ENCODE data around the gene LEMD2. TPM values are rescaled to one million over a fixed set of nuclear protein-coding genes. Genes with fewer than 3 reads are reported as not detected.

LEMD2 gene
- total and polyA plus RNA-seq, 2 of the 4 experiments (the other 2 are of a cell fraction), result 26.5 to 43.6 TPM

DNA sequence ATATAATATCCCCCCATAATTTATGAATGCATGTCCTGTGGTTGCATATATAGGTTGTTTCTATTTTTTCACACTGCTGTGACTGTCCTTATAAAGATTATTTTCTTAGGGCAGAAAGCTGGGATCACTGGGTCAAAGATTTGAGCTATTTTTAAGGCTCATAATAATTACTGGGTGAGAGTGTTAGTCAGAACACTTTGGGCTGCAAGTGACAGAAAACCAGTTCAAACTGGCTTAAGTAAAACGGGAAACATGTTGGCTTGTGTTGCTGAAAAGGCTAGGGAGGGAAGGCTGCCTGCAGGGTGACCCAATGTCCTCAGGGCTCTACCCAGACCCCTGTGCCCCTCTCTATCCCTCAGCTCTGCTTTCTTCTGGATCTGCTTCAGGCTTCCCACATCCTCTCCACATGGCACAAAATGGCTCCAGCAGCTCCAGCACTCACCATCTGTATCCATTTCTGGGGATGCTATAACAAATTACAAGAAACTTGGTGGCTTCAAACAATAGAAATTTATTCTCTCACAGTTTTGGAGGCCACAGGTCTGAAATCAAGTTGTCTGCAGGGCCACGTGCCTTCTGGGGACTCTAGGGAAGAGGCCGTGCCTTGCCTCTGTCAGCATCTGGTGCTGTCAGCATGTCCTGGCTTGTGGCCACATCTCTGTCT lies 48.0 kb upstream of the LEMD2 start:
- ChIA-PET POLR2A (ENCODE audit: unreplicated experiment) (no interaction called here), CTCF (interaction anchor here (1.4 kb wide), 1 partner anchor 9 kb away, joined by 4 read pairs; no protein-coding TSS in a partner anchor)
- BruUV-seq (replicated peaks), result no TSS peak
- Histone ChIP-seq H4K8ac (ENCODE audit: low read depth in 2 of 2, low read length in 2 of 2) (no peak overlapping the region), H3K4ac (ENCODE audit: low read depth, low read length) (no peak overlapping the region; the same call in 1 of the 2 replicates), H3K4me2 (ENCODE audit: low read depth, low read length) (no peak overlapping the region), H3K9ac (ENCODE audit: low read depth, low read length) (no peak overlapping the region), H3K79me1 (ENCODE audit: low read depth in 1 of 2, low read length in 2 of 2) (peaks cover 0 to 14% of the 10 kb centered on the region in 2 experiments; a peak in 1 of 4 replicates), H3K36me3 (ENCODE audit: control insufficient read depth, insufficient read depth, low read length) (no peaks in the 10 kb centered on the region), H3K56ac (ENCODE audit: extremely low read depth, insufficient read depth, low read length) (no peak overlapping the region), H2AK9ac (replicated peaks; ENCODE audit: low read depth, low read length, poor library complexity) (no peak overlapping the region), H3K18ac (ENCODE audit: low read depth, low read length) (no peak overlapping the region), H3K27ac (ENCODE audit: insufficient read depth, low read length) (no peak overlapping the region), H3K14ac (replicated peaks; ENCODE audit: low read depth, low read length) (no peak overlapping the region), H4K5ac (ENCODE audit: low read depth, low read length) (no peak overlapping the region), H3K9me3 (ENCODE audit: control insufficient read depth, insufficient read depth, low read length) (no peaks in the 10 kb centered on the region), H2BK120ac (ENCODE audit: low read depth, low read length) (peak overlapping the region; percentile 37; the same call in 1 of the 2 replicates), H2BK20ac (ENCODE audit: low read depth, low read length) (0 out of 2 replicates have a peak overlapping the region, but pooled peaks have one; percentile 39), H2AK5ac (ENCODE audit: low read depth, low read length) (peak overlapping the region; percentile 57), H3K23ac (ENCODE audit: low read depth, low read length) (no peak overlapping the region), H2BK5ac (ENCODE audit: low read depth, low read length, poor library complexity, severe bottlenecking) (no peak overlapping the region), H4K20me1 (ENCODE audit: insufficient read depth, low read length) (no peaks in the 10 kb centered on the region), H4K91ac (ENCODE audit: insufficient read depth, low read depth, low read length) (peak overlapping the region; percentile 39; the same call in 1 of the 2 replicates), H3K9me1 (ENCODE audit: insufficient read depth, low read length) (peaks cover 35% of the 10 kb centered on the region), H3K4me1 (ENCODE audit: control insufficient read depth, insufficient read depth, low read length) (peaks cover 35% of the 10 kb centered on the region), H2AFZ (replicated peaks; ENCODE audit: low read length, poor library complexity) (no peak overlapping the region), H3K4me3 (ENCODE audit: insufficient read depth, low read depth, low read length) (no peak overlapping the region), H2BK15ac (ENCODE audit: low read depth, low read length) (no peak overlapping the region; the same call in 1 of the 3 replicates), H3K27me3 (ENCODE audit: control insufficient read depth, insufficient read depth, low read length) (no peaks in the 10 kb centered on the region)
- dilution Hi-C loops (cut with HindIII; ENCODE audit: low sequenced_read_pairs, unreplicated experiment) (no loop called here), intact Hi-C loops (cut with micrococcal nuclease) (no loop called here), in situ Hi-C loops (cut with MboI; ENCODE audit: low sequenced_read_pairs) (no loop called here)
- 100% methylated on average over 2 of the region's 3 CpGs; no CpG with 5 or more reads in 1 of the 2 experiments for WGBS, 2 experiments (ENCODE audit: extremely low coverage in 2 of 2, insufficient read length in 1 of 2)
- ATAC-seq (ENCODE audit: low read depth) (no peak), DNase-seq (no peak)
- TF ChIP-seq NFE2L2 (IDR thresholded peaks at IDR 0.05; ENCODE audit: low read depth, low read length) (no peak), CHD1 (IDR thresholded peaks at IDR 0.05; ENCODE audit: low read depth, low read length) (no peak), MAFK (IDR thresholded peaks at IDR 0.05; ENCODE audit: low read depth, low read length) (no peak), MXI1 (IDR thresholded peaks at IDR 0.05; ENCODE audit: borderline replicate concordance, low read depth, low read length) (no peak), RCOR1 (IDR thresholded peaks at IDR 0.05; ENCODE audit: insufficient replicate concordance, low read length) (no peak), CTCF (conservative IDR thresholded peaks at IDR 0.05; ENCODE audit: low read depth, low read length) (no peak), USF2 (IDR thresholded peaks at IDR 0.05; ENCODE audit: low read depth, low read length) (no peak), MAZ (IDR thresholded peaks at IDR 0.05; ENCODE audit: borderline replicate concordance, low read depth, low read length) (no peak), BHLHE40 (IDR thresholded peaks at IDR 0.05; ENCODE audit: low read depth, low read length) (no peak), RFX5 (IDR thresholded peaks at IDR 0.05; ENCODE audit: low read depth, low read length) (no peak), RAD21 (IDR thresholded peaks at IDR 0.05; ENCODE audit: low read length) (no peak), POLR2A (IDR thresholded peaks at IDR 0.05; ENCODE audit: low read depth, low read length) (no peak), CEBPB (IDR thresholded peaks at IDR 0.05; ENCODE audit: low read depth, low read length) (no peak), SMC3 (IDR thresholded peaks at IDR 0.05; ENCODE audit: low read depth, low read length) (no peak)
- TF ChIP-seq, protein P1, sequence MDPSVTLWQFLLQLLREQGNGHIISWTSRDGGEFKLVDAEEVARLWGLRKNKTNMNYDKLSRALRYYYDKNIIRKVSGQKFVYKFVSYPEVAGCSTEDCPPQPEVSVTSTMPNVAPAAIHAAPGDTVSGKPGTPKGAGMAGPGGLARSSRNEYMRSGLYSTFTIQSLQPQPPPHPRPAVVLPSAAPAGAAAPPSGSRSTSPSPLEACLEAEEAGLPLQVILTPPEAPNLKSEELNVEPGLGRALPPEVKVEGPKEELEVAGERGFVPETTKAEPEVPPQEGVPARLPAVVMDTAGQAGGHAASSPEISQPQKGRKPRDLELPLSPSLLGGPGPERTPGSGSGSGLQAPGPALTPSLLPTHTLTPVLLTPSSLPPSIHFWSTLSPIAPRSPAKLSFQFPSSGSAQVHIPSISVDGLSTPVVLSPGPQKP (IDR thresholded peaks at IDR 0.05; ENCODE audit: borderline replicate concordance, low read depth, low read length), result no peak
